ENCODE results near the gene RPP40.

Gene RPP40

DNA sequence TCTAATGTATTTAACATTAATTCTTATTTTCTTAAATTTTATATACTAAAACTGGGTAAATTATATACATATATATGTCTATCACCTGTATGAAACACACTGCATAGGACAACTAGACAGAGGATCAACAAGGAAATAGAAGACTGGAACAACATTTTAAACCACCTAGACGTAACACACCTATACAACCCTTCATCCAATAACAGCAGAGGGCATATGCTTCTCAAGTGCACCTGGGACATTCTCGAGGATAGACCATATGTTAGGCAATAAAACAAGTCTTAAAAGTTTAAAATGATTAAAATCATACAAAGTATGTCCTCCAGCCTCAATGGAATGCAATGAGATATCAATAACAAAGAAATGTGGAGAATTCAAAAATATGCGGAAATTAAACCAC lies 45.2 kb downstream of the RPP40 start:
- H3K27me3 ChIP-seq (replicated peaks): no peaks in the 10 kb centered on the region
- no peak overlapping the region for H3K4me3 ChIP-seq (ENCODE audit: low read depth, low read length)
- in situ Hi-C loops (cut with HindIII; ENCODE audit: low pct_ligation_motif_present, low sequenced_read_pairs): no loop called here
- H3K36me3 ChIP-seq (replicated peaks): peaks cover 7% of the 10 kb centered on the region
- no peak overlapping the region for H3K27ac ChIP-seq
- TF ChIP-seq, protein P1, sequence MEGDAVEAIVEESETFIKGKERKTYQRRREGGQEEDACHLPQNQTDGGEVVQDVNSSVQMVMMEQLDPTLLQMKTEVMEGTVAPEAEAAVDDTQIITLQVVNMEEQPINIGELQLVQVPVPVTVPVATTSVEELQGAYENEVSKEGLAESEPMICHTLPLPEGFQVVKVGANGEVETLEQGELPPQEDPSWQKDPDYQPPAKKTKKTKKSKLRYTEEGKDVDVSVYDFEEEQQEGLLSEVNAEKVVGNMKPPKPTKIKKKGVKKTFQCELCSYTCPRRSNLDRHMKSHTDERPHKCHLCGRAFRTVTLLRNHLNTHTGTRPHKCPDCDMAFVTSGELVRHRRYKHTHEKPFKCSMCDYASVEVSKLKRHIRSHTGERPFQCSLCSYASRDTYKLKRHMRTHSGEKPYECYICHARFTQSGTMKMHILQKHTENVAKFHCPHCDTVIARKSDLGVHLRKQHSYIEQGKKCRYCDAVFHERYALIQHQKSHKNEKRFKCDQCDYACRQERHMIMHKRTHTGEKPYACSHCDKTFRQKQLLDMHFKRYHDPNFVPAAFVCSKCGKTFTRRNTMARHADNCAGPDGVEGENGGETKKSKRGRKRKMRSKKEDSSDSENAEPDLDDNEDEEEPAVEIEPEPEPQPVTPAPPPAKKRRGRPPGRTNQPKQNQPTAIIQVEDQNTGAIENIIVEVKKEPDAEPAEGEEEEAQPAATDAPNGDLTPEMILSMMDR (IDR thresholded peaks at IDR 0.05; ENCODE audit: low read depth, low read length, missing control alignments): no peak
- DNase-seq: no peak

DNA sequence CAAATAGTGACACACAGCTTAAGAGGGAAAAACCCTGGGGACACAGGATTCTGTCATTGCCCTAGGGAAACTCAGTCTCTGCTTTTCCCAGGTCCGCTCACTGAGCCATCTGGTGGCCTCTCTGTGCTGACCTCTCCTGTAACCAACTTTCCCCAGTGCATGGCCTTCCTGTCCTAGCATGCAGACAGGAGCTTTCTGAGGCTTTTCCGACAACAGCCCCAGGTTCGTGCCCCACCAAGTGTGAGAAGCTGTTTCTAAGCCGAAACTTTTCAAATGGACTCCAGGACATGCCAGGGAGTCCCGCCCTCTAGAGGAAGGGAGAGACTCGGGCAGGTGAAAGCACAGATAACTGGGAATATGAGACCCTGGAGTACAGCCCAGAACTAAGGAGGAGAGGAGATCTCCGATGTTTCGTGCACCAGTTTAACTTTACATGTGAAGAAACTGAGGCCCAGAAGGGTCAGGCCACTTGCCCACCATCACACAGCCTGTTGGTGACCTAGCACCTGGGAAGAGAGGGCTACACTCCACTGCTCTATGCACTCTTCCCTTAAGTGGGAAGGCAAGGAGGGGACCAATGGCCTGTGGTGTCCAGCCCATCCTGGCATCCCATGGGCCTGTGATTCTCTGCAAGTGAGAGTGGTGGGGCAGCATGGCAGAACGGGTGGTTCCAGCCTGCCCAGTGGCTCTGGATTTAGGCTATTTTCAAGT lies 46.2 kb downstream of the RPP40 start:
- H3K27ac ChIP-seq: no peak overlapping the region
- peaks cover 10% of the 10 kb centered on the region for H3K36me3 ChIP-seq (replicated peaks)
- in situ Hi-C loops (cut with HindIII; ENCODE audit: low pct_ligation_motif_present, low sequenced_read_pairs): no loop called here
- H3K27me3 ChIP-seq (replicated peaks): no peaks in the 10 kb centered on the region
- no peak for DNase-seq
- TF ChIP-seq, protein P1 (IDR thresholded peaks at IDR 0.05; ENCODE audit: low read depth, low read length, missing control alignments): peak; percentile 48
- H3K4me3 ChIP-seq (ENCODE audit: low read depth, low read length): no peak overlapping the region

DNA sequence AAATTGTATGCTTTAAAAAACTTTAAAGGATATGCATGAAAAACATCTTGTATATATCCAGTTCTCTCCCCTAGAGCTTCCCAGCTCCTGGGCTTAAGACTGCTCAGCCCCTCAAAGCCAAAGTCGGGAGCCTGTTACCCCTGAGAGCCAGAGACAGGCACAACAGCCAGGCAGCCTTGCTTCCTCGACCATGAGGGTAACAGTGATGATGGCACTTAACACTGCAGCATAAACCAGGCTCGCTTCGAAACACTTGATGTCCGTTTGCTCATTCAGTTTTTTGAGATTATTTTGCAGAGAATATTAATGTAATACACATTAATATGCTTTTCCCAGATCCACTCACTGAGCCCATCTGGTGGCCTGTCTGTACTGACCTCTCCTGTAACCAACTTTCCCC lies 47.2 kb downstream of the RPP40 start:
- Histone ChIP-seq H3K4me3 (ENCODE audit: low read depth, low read length) (no peak overlapping the region), H3K27me3 (replicated peaks) (no peaks in the 10 kb centered on the region), H3K36me3 (replicated peaks) (peaks cover 14% of the 10 kb centered on the region), H3K27ac (no peak overlapping the region)
- TF ChIP-seq, protein P1 (IDR thresholded peaks at IDR 0.05; ENCODE audit: low read depth, low read length, missing control alignments): no peak
- in situ Hi-C loops (cut with HindIII; ENCODE audit: low pct_ligation_motif_present, low sequenced_read_pairs): no loop called here
- no peak for DNase-seq

DNA sequence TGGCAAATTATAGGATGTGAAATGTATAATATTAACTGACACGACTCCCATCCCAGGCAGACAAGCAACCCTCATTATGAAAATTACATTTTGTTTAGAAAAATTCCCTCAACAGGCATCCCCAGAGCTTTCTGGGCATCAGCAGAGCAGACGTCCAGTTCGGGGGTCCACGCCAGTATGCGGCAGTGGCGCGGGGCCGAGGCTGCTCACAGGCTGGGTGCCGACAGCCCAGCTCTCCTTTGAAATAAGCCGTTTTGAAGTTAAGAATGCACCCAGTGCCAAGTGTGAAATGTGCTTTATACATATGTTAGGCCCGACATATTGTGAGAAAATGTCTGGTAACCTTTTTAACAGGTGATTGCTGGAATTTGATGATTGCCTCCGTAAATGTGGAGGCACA lies 50.4 kb downstream of the RPP40 start:
- TF ChIP-seq, protein P1 (IDR thresholded peaks at IDR 0.05; ENCODE audit: low read depth, low read length, missing control alignments): no peak
- in situ Hi-C loops (cut with HindIII; ENCODE audit: low pct_ligation_motif_present, low sequenced_read_pairs): no loop called here
- H3K4me3 ChIP-seq (ENCODE audit: low read depth, low read length): no peak overlapping the region
- H3K27ac ChIP-seq: no peak overlapping the region
- DNase-seq: no peak
- H3K27me3 ChIP-seq (replicated peaks): no peaks in the 10 kb centered on the region
- peaks cover 17% of the 10 kb centered on the region for H3K36me3 ChIP-seq (replicated peaks)

DNA sequence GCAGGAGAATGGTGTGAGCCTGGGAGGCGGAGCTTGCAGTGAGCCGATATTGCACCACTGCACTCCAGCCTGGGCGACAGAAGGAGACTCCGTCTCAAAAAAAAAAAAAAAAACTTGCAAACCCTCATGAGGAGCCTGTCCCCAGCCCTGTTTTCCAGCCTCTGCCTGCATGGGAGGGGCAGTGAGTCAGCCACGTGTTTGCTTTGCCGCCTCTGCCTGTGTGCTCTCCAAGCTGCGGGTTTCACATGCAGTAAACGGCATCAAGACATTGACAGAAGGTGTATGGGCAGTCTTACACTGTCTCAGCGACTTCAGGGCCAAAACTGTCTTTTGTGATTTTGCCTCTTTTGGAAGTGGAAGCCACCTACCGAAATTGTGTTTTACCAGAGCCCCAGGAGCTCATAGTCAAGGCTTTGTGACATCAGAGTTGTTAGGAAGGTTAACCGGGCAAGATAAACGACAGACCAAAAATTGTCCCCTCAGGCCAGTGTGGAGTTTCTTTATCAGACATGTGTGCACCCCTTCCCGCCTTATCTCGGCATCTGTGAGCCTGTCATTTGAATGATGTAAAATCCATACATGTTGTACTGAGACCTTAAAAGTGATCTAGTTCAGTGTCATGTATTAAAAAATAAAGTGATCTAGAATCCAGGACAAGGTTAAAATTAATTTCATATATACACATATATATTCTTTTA lies 52.9 kb downstream of the RPP40 start:
- H3K36me3 ChIP-seq (replicated peaks): peaks cover 17% of the 10 kb centered on the region
- in situ Hi-C loops (cut with HindIII; ENCODE audit: low pct_ligation_motif_present, low sequenced_read_pairs): no loop called here
- TF ChIP-seq, protein P1 (IDR thresholded peaks at IDR 0.05; ENCODE audit: low read depth, low read length, missing control alignments): no peak
- no peak for DNase-seq
- H3K27ac ChIP-seq: no peak overlapping the region
- no peak overlapping the region for H3K4me3 ChIP-seq (ENCODE audit: low read depth, low read length)
- no peaks in the 10 kb centered on the region for H3K27me3 ChIP-seq (replicated peaks)

All from brain microvascular endothelial cell (primary cell).